IPS DF 6.9 (cell line): ENCODE data around the gene RGS7.
"Not testable (repeated sequence)": the region's sequence is repeated elsewhere in the genome, so short reads cannot be mapped to it uniquely, and the experiment has no call there.

Experiments used
- DNase-seq: peaks from one replicate; pipeline ENCODE4 v3.0.0-alpha.2; 2013; ENCODE audit warnings: low read depth, low spot score
- H3K27ac ChIP-seq: one replicate; pipeline ENCODE4 v1.5.1; 2013; ENCODE audit warnings: low read length, control low read depth
- H3K27me3 ChIP-seq: 2 replicates; pipeline ENCODE4 v1.6.1; 2013; ENCODE audit warnings: mild to moderate bottlenecking, low read length; ENCODE audit not compliant: control insufficient read depth, insufficient read depth
- H3K36me3 ChIP-seq: 2 replicates; pipeline ENCODE4 v1.6.1; 2013; ENCODE audit warnings: low read length; ENCODE audit not compliant: control insufficient read depth, insufficient read depth
- H3K4me1 ChIP-seq: 2 replicates; pipeline ENCODE4 v1.6.1; 2013; ENCODE audit warnings: low read length; ENCODE audit not compliant: control insufficient read depth, insufficient read depth
- H3K4me3 ChIP-seq: 2 replicates; pipeline ENCODE4 v1.5.1; 2013; ENCODE audit warnings: mild to moderate bottlenecking, low read length
- H3K9me3 ChIP-seq: 2 replicates; pipeline ENCODE4 v1.6.1; 2013; ENCODE audit warnings: low read length, inconsistent platforms; ENCODE audit not compliant: control insufficient read depth, insufficient read depth
- WGBS: extraction: QIAGEN DNeasy Blood & Tissue Kit; methylation state at CpG from one replicate; pipeline ENCODE4 v1.1.7; 2013; ENCODE audit warnings: mixed read lengths, missing lambda C conversion rate; ENCODE audit not compliant: insufficient read length, insufficient coverage; 5-methylcytosine and 5-hydroxymethylcytosine counted together

The RGS7 gene

DNA sequence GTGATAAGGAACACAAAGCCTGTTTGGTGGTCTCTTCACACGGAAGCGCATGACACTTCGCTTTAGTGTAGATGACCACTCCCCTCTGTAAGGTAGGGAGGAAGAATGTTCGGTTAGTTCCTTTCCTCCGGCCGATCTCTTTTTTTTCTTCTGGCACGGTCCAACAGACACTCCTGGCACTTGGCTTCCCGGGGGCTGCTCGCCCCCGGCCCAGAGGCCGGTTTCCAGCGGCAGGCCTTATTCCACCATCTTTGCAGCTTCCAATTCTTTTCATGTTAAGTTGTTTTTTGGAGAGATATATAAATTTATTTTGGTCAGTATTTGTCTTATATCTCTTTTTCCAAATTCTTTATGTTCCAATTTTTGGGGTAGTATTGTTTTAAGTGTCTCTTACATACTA, 593.2 kb downstream of the RGS7 start:
- H3K4me3 ChIP-seq = no peak overlapping the region
- H3K27me3 ChIP-seq = no peaks in the 10 kb centered on the region
- no peak for DNase-seq
- H3K27ac ChIP-seq = no peak overlapping the region
- 0 out of 2 replicates have a peak, but pooled peaks cover 2% of the 10 kb centered on the region for H3K4me1 ChIP-seq
- no CpG with 5 or more reads among the region's 12 CpGs for WGBS
- no peaks in the 10 kb centered on the region for H3K9me3 ChIP-seq
- no peaks in the 10 kb centered on the region for H3K36me3 ChIP-seq

DNA sequence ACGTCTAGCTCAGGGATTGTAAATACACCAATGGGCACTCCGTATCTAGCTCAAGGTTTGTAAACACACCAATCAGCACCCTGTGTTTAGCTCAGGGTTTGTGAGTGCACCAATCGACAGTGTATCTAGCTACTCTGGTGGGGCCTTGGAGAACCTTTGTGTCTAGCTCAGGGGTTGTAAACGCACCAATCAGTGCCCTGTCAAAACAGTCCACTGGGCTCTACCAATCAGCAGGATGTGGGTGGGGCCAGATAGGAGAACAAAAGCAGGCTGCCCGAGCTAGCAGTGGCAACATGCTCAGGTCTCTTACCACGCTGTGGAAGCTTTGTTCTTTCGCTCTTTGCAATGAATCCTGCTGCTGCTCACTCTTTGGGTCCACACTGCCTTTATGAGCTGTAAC, 593.9 kb downstream of the RGS7 start:
- H3K4me3 ChIP-seq, H3K9me3 ChIP-seq, H3K4me1 ChIP-seq, H3K27me3 ChIP-seq, H3K27ac ChIP-seq, H3K36me3 ChIP-seq, DNase-seq: not testable (repeated sequence)
- no CpG with 5 or more reads among the region's 7 CpGs for WGBS

DNA sequence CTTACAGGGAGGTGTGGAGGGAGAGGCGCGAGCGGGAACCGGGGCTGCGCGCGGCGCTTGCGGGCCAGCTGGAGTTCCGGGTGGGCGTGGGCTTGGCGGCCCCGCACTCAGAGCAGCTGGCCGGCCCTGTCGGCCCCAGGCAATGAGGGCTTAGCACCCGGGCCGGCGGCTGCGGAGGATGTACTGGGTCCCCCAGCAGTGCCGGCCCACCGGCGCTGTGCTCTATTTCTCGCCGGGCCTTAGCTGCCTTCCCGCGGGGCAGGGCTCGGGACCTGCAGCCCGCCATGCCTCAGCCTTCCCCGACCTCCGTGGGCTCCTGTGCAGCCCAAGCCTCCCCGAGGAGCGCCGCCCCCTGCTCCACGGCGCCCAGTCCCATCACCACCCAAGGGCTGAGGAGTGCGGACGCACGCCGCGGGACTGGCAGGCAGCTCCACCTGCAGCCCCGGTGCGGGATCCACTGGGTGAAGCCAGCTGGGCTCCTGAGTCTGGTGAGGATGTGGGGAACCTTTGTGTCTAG, 594.5 kb downstream of the RGS7 start:
- not testable (repeated sequence) for H3K36me3 ChIP-seq, H3K9me3 ChIP-seq, H3K4me1 ChIP-seq, DNase-seq, H3K27ac ChIP-seq, H3K27me3 ChIP-seq, H3K4me3 ChIP-seq
- no CpG with 5 or more reads among the region's 42 CpGs for WGBS

DNA sequence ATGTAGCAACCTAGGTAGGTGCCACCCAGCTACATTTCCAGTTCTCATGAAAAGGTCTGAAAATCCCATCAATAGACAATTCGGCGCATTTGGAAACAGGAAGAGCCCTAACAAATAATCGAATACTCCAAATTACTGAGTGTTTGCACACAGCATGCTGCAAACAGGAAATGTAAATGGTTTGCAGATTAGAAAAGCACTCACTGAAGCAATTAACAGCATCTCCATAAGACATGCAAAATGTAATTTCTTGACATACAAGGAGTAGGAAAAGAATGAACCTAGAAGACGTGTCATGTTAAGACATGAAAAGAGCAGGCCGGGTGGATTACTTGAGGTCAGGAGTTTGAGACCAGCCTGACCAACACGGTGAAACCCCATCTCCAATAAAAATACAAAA, 598.2 kb downstream of the RGS7 start:
- H3K9me3 ChIP-seq, H3K27ac ChIP-seq, H3K36me3 ChIP-seq, H3K27me3 ChIP-seq, DNase-seq, H3K4me1 ChIP-seq, H3K4me3 ChIP-seq: not testable (repeated sequence)
- WGBS = no CpG with 5 or more reads among the region's 6 CpGs

DNA sequence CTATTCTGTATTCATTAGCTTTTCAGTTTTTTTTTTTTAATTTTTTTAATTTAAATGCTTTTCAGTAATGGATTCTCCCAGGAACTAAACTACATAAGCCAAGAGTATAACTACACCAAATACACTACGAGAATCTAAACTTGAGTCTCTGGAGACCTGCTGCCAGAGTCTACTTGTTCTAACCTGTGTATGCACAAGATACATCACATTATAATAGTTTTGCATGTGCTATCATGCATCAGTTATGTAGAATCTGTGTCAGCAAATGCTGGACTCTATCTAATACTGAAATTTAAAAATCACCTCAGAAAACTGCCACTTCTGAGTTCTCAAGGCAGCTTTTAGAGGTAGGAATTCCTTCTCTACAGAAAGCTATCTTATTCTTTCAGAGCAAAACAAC, 598.7 kb downstream of the RGS7 start:
- Histone ChIP-seq H3K27ac (no peak overlapping the region), H3K4me1 (no peaks in the 10 kb centered on the region), H3K4me3 (no peak overlapping the region), H3K36me3 (no peaks in the 10 kb centered on the region), H3K27me3 (no peaks in the 10 kb centered on the region), H3K9me3 (no peaks in the 10 kb centered on the region)
- no peak for DNase-seq
- WGBS = no CpG with 5 or more reads among the region's 1 CpG

DNA sequence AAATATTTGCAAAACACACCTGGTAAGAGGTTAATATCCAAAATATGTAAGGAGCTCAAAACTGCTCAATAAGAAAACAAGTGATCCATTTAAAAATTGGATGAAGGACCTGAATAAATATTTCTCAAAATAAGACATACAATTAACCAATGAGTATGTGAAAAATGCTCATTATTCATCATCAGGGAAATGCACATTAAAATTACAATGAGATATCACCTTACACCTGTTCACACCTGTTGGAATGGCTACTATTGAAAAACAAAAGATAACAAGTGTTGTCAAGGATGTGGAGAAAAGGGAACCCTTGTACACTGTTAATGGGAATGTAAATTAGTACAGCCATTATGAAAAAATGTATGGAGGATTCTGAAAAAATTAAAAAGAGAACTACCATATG, 609.1 kb downstream of the RGS7 start:
- Histone ChIP-seq H3K4me1 (no peaks in the 10 kb centered on the region; the same call in 1 of the 2 replicates), H3K27me3 (no peaks in the 10 kb centered on the region), H3K4me3 (no peak overlapping the region), H3K27ac (no peak overlapping the region), H3K36me3 (no peaks in the 10 kb centered on the region), H3K9me3 (no peaks in the 10 kb centered on the region)
- no peak for DNase-seq

DNA sequence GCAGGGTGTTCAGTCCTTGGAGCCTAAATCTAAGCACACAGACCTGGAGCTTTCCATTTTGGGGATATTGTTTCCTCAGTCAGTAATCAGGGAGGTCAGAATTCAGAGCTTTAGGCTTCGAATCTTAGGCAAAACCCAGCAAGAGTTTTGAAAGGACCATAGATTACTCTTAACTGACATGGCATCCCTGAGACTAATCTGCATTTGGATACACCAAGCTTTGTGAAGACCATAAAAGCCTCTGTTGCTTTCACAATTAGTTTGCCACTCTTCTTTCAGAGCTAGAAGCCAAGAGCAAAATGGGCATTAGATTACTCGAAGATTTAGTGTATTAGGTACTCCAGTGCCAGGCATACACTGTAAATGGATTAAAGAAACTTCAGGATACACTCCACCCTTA, 613.3 kb downstream of the RGS7 start:
- H3K36me3 ChIP-seq = no peaks in the 10 kb centered on the region

DNA sequence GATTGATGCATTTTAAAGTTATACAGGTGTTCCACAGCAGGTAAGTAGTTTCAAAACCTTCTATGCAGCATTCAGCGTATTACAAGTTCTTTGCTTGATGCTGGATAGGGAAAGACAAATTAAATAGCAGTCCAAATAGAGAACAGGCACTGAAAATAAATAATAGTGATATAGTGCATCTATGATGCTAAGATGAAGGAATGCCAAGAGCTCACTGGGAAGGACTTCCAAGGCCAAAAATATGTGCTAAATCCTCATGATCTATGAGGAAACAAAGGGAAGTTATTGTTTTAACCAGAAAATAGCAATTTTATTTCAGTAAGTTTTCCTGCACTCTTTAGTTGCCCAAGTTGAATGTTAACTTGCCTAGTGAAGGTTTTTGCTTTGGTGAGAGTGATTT, 617.3 kb downstream of the RGS7 start:
- no CpG with 5 or more reads among the region's 1 CpG for WGBS

More for the DNA sequence above, 613.3 kb downstream of the RGS7 start:
- no peak overlapping the region for H3K27ac ChIP-seq
- H3K4me3 ChIP-seq = no peak overlapping the region
- DNase-seq = no peak
- H3K27me3 ChIP-seq = no peaks in the 10 kb centered on the region
- WGBS = no CpG with 5 or more reads among the region's 2 CpGs
- no peaks in the 10 kb centered on the region; the same call in 1 of the 2 replicates for H3K4me1 ChIP-seq
- H3K9me3 ChIP-seq = no peaks in the 10 kb centered on the region

DNA sequence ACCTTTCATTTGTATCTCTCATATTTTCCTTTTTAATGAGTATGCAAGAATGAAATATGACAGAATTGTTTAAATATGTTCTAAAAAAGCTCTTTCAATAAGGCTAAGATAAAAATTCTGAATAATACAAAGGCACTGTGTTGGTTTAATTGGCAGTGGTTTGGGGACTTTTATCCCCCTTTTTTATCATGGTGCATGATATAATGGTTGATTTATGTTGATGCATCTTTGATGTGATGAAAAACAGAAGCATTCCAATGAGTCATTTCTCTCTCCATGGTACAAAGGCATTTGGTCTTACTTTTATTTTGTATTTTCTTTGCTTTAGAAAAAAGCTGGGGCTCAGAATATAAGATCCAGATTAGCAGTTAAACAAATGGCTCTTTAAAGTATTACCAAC, 617.9 kb downstream of the RGS7 start:
- no peaks in the 10 kb centered on the region for H3K27me3 ChIP-seq
- DNase-seq = no peak
- no peak overlapping the region for H3K4me3 ChIP-seq
- no peaks in the 10 kb centered on the region for H3K9me3 ChIP-seq
- no peak overlapping the region for H3K27ac ChIP-seq
- no peaks in the 10 kb centered on the region for H3K36me3 ChIP-seq
- no peaks in the 10 kb centered on the region; the same call in 1 of the 2 replicates for H3K4me1 ChIP-seq

More for the DNA sequence above, 617.3 kb downstream of the RGS7 start:
- Histone ChIP-seq H3K4me1 (no peaks in the 10 kb centered on the region; the same call in 1 of the 2 replicates), H3K27me3 (no peaks in the 10 kb centered on the region), H3K27ac (no peak overlapping the region), H3K4me3 (no peak overlapping the region), H3K36me3 (no peaks in the 10 kb centered on the region), H3K9me3 (no peaks in the 10 kb centered on the region)
- no peak for DNase-seq

DNA sequence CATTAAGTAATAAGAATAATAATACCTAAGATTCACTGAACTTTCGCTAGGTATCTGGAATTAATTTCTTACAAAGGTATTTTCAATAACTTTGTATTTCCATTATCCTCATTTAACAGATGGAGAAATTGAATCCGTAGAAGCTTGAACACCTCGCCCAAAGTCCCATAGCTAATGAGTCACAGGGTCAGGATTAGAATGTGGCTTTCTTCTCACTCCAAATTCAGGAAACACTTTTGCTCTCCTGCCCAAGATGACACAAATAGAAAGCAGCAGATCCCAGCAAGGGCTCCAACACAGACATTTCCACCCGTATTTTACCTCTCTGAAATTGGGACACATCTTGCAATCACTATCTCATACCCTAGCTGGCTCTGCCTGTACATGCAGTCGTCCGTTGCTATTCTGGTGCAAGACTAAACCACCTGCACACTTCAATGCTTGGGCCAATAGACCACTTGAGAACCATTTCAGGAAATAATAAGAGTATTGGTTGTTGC, 619.2 kb downstream of the RGS7 start:
- H3K27ac ChIP-seq = no peak overlapping the region
- H3K36me3 ChIP-seq = no peaks in the 10 kb centered on the region
- H3K4me1 ChIP-seq = no peaks in the 10 kb centered on the region
- WGBS = no CpG with 5 or more reads among the region's 6 CpGs
- H3K4me3 ChIP-seq = no peak overlapping the region
- H3K27me3 ChIP-seq = no peaks in the 10 kb centered on the region
- no peak for DNase-seq
- no peaks in the 10 kb centered on the region for H3K9me3 ChIP-seq

DNA sequence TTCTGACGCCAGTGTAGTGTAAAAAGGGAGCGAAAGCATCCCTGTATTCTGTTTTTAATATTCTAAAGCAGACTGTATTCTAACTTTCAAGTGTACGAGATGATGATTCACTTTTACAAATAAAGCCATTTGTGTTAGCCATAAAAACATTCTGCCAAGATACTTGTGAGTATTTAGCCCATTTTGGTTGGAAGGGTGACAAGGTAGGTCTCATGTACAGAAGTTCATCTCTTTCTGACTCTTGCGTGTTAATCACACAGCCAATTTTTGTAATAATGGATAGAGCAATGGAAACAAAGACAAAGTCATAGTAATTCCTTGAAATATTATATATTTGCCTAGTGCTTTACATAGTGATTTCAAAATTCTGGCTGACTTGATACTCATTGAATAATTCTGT, 619.7 kb downstream of the RGS7 start:
- H3K4me1 ChIP-seq = no peaks in the 10 kb centered on the region
- H3K36me3 ChIP-seq = no peaks in the 10 kb centered on the region
- no peak overlapping the region for H3K4me3 ChIP-seq
- no peak overlapping the region for H3K27ac ChIP-seq
- DNase-seq = no peak
- no peaks in the 10 kb centered on the region for H3K9me3 ChIP-seq
- WGBS = no CpG with 5 or more reads among the region's 4 CpGs
- no peaks in the 10 kb centered on the region for H3K27me3 ChIP-seq
